ENCODE results near the gene ANKFY1.

The ANKFY1 gene

GRCh38 chr17:4125552-4125951 is 138.2 kb downstream of the ANKFY1 start:
- no peak for DNase-seq

DNA sequence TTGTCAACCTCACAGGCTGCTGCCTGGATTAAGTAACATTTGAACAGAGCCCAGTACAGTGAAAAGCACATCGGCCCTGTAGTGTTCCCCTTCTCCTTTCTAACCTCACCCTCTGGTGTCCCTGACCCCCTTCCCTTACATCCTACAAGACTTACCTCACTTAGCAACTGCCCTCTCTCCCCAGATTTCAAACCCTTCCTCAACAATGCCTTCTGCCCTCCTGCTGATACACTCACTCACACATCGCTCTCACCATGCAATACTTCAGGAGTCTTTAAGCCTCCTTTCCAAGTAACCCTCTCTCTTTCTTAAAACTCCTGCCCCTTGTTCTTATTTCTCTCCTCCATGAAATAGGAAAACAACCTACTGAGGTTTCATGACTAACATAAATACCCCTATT is 138.8 kb downstream of the ANKFY1 start:
- no peak for DNase-seq

DNA sequence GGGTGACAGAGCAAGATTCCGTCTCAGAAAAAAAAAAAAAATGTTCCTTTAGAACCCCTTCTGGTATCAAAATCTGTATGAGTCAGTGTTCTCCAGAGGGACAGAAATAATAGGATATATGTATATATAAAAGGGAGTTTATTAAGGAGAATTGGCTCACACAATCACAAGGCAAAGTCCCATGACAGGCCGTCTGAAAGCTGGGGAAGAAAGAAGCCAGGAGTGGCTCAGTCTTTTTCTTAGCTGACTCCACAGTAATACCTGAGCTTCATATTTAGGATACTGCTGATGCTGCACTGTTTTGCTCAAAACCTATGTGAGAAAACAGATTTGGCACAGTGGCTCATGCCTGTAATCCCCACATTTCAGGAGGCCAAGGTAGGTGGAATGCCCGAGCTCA is 143.4 kb downstream of the ANKFY1 start:
- DNase-seq: no peak

DNA sequence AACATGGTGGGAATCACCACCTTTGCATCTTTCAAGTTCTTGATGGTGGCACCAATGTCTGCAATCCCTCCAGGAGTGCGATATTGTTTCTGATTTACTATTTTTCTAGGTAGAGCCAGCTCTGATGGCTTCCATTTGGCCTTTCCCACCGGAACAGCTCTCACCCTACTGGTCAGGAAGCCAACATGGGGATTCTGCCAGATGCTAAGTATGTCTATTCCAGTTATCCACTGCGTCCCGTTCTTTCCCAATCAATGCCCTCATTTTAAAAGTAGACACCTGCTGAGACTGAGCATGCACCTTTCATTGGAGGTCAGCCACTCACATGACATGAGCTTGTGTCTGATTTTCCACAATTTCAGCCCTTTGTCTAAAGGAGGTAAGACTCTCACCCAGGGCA is 144.5 kb downstream of the ANKFY1 start:
- DNase-seq: no peak

GRCh38 chr17:4118015-4118743 is 145.6 kb downstream of the ANKFY1 start:
- DNase-seq: no peak

DNA sequence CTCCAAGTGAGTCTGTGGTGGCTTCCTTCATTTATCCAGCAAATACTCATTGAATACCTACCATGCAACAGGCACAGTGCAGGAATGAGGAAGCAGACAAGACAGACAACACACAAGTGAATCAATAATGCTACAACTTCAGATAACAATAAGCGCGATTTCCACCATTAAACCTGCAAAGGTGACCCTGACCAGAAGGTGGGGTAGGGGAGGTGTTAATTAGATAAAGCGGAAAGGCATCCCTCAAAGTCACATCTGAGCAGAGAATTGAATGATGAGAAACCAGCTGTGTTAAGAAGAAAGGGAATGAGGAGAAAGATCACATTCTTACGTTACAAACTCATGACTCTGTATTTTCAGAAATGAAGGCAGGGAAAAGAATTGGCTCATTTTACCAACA is 147.3 kb downstream of the ANKFY1 start:
- no peak for DNase-seq
